KMS-11 (cell line): Measurements from ENCODE around the gene RGS8.

Source experiments
- H2AFZ ChIP-seq: fragments of 200-600 bp; sonication (generic); 2 replicates; pipeline ENCODE4 v1.6.1; 2016; ENCODE audit warnings: antibody characterized with exemption, mixed run types, low read depth
- H3K27ac ChIP-seq: fragments of 200-600 bp; sonication (generic); 2 replicates; pipeline ENCODE4 v1.6.1; 2016; ENCODE audit warnings: mild to moderate bottlenecking, mixed run types
- H3K27me3 ChIP-seq: fragments of 200-600 bp; sonication (generic); 2 replicates; pipeline ENCODE4 v1.6.1; 2017; ENCODE audit warnings: mild to moderate bottlenecking, low read depth, mixed run types, moderate library complexity; ENCODE audit not compliant: insufficient read depth
- H3K36me3 ChIP-seq: fragments of 200-600 bp; sonication (generic); 2 replicates; pipeline ENCODE4 v1.6.1; 2017; ENCODE audit warnings: mild to moderate bottlenecking, mixed run types; ENCODE audit not compliant: insufficient read depth
- H3K4me1 ChIP-seq: fragments of 200-600 bp; sonication (generic); 2 replicates; pipeline ENCODE4 v1.6.1; 2016; ENCODE audit warnings: mild to moderate bottlenecking, low read depth, mixed run types; ENCODE audit not compliant: poor library complexity, severe bottlenecking
- H3K4me2 ChIP-seq: fragments of 200-600 bp; sonication (generic); 2 replicates; pipeline ENCODE4 v1.7.0; 2016; ENCODE audit warnings: mild to moderate bottlenecking, mixed run types
- H3K4me3 ChIP-seq: fragments of 200-600 bp; sonication (generic); IDR thresholded peaks from 2 replicates; pipeline ENCODE4 v1.6.1; 2017; ENCODE audit warnings: low read depth, low read length, mixed read lengths; ENCODE audit not compliant: insufficient read depth
- H3K79me2 ChIP-seq: fragments of 200-600 bp; sonication (generic); 2 replicates; pipeline ENCODE4 v1.6.1; 2016; ENCODE audit warnings: low read depth, mixed run types; ENCODE audit not compliant: insufficient read depth
- H3K9ac ChIP-seq: fragments of 200-600 bp; sonication (generic); 2 replicates; pipeline ENCODE4 v1.6.1; 2016; ENCODE audit warnings: mild to moderate bottlenecking, mixed run types
- H4K20me1 ChIP-seq: fragments of 200-600 bp; sonication (generic); 2 replicates; pipeline ENCODE4 v1.6.1; 2016; ENCODE audit warnings: mild to moderate bottlenecking, mixed run types; ENCODE audit not compliant: insufficient read depth
- CTCF ChIP-seq: fragments of 200-600 bp; sonication (generic); conservative IDR thresholded peaks from 2 replicates; pipeline ENCODE4 v1.6.1; 2017; ENCODE audit warnings: low read depth, mild to moderate bottlenecking, antibody characterized with exemption, low read length, moderate library complexity, mixed read lengths

RGS8 gene

GRCh38 chr1:182703539-182703938 is 19.2 kb upstream of the RGS8 start:
- Histone ChIP-seq H3K4me1 (no peaks in the 10 kb centered on the region), H2AFZ (no peak overlapping the region), H3K27ac (no peak overlapping the region), H3K4me3 (no peak overlapping the region), H3K4me2 (no peak overlapping the region), H3K36me3 (no peaks in the 10 kb centered on the region), H3K79me2 (no peaks in the 10 kb centered on the region), H4K20me1 (no peaks in the 10 kb centered on the region), H3K9ac (no peak overlapping the region), H3K27me3 (no peaks in the 10 kb centered on the region)
- no peak for TF ChIP-seq CTCF

- H3K27ac ChIP-seq: no peak overlapping the region
- TF ChIP-seq CTCF: no peak
- H3K79me2 ChIP-seq: no peaks in the 10 kb centered on the region
- H4K20me1 ChIP-seq: no peaks in the 10 kb centered on the region
- no peak overlapping the region for H3K9ac ChIP-seq
- no peak overlapping the region for H3K4me3 ChIP-seq
- no peaks in the 10 kb centered on the region for H3K36me3 ChIP-seq
- H3K4me1 ChIP-seq: no peaks in the 10 kb centered on the region
- no peak overlapping the region for H2AFZ ChIP-seq
- no peaks in the 10 kb centered on the region for H3K27me3 ChIP-seq
- no peak overlapping the region for H3K4me2 ChIP-seq
Observed at GRCh38 chr1:182702826-182703524, 18.6 kb upstream of the RGS8 start.

- Histone ChIP-seq H2AFZ (no peak overlapping the region), H3K4me2 (no peak overlapping the region), H3K79me2 (no peaks in the 10 kb centered on the region), H3K27ac (no peak overlapping the region), H3K9ac (no peak overlapping the region), H3K4me3 (no peak overlapping the region), H3K27me3 (no peaks in the 10 kb centered on the region), H3K4me1 (no peaks in the 10 kb centered on the region), H4K20me1 (no peaks in the 10 kb centered on the region), H3K36me3 (no peaks in the 10 kb centered on the region)
- no peak for TF ChIP-seq CTCF
Observed at GRCh38 chr1:182700351-182700709, 15.9 kb upstream of the RGS8 start.

- Histone ChIP-seq H3K9ac (no peak overlapping the region), H3K27me3 (no peaks in the 10 kb centered on the region), H3K4me1 (no peaks in the 10 kb centered on the region), H3K36me3 (no peaks in the 10 kb centered on the region), H3K4me3 (no peak overlapping the region), H3K27ac (no peak overlapping the region), H2AFZ (no peak overlapping the region), H3K4me2 (no peak overlapping the region), H4K20me1 (no peaks in the 10 kb centered on the region), H3K79me2 (no peaks in the 10 kb centered on the region)
- no peak for TF ChIP-seq CTCF
Observed at GRCh38 chr1:182699393-182700350, 15.3 kb upstream of the RGS8 start.
